HPDE6-E6E7 (cell line): Measurements from ENCODE around the gene PLA2G5.

ENCODE experiments used
- DNase-seq: peaks from one replicate; pipeline ENCODE4 v3.0.0; 2011; ENCODE audit warnings: missing footprints; ENCODE audit errors: extremely low spot score

Gene PLA2G5

DNA sequence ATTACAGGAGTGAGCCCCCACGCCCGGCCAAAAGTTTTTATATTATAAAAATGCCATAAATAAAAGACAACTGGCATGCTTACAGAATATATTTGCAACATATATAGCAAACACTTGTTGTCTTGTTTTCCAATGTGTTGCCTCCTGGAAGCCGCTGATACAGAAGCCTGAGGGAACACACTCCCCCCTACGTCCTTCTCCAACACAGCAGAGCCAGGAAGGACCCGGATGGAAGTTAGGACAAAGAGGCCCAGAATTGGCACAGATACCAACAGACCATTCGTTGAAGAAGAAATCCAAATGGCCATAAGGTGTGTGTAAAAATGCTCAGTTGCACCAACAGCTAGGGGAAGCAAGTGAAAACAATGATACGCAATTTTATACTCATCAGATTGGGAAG lies 1.3 kb upstream of the PLA2G5 start:
- no peak for DNase-seq

DNA sequence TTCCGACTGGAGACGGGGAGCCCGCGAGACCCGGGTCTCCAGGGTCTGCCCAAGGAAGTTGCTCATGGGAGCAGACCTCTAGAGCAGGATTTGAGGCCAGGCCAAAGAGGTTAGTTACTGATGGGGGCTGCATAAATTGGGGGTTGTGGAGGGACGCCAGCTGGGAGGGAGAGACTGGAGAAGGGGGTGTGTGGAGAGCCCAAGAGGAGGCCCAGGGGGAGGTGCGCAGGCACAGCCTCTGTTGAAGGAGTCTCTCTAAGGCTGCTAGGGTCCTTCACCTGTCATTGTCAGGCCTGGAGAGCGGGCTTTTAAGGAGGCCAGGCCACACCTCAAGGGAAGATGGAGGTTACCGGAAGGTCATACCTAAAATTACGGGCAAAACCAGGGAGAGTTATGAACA lies 363 bp downstream of the PLA2G5 start:
- DNase-seq, result no peak

DNA sequence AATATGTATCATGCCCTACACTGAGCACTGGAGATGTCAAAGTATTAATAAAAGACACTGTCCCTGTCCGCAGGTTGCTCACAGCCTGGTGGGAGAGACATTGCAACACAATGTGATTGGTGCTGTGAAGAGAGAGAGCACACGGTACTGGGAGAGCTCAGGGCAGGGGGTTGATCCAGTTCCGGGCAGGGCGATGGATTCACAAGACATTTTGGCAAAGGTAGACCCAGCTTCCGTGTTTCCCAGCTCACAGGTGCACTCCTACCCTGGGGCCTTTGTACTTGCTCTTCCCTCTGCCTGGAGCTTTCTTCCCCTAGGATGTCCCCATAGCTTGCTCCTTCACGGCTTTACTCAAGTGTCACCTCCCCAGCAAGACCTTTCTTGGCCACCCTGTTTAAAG lies 1.4 kb downstream of the PLA2G5 start:
- DNase-seq, result no peak

DNA sequence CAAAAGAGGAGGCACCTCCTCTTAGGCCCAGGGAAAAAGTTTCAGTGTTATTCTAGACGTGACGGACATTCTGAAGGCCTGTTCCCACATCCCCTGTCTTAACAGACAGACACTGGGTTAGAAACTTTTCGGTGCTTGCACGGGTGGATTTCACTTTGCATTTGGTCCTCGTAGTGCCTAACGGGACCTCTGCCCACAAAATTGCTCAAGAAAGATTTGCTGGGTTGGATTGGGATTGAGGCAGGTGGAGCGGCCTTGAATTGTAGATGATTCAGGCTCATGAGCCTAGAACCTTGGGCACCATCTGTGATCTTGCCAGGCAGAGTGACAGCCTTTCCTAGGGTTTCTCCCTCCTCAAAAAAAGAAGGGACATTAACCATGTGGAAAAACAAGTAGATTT lies 2.8 kb downstream of the PLA2G5 start:
- DNase-seq, result no peak

DNA sequence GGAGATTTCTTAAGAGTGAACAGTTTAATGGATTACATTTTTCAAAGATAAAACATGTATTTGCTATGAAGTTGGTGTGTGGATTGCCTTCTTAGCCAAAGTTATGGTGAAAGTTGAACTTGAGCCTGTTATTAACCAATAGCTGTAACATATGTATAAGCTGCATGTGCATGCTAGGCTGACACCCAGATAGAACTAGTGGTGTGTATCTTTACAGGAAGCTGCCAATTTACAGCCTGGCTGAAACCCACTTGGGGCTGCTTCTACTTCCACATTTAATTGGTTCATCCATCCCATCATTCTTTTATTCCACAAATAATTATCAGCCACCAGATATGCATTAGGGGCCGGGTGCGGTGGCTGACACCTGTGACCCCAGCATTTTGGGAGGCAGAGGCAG lies 3.3 kb downstream of the PLA2G5 start:
- no peak for DNase-seq

DNA sequence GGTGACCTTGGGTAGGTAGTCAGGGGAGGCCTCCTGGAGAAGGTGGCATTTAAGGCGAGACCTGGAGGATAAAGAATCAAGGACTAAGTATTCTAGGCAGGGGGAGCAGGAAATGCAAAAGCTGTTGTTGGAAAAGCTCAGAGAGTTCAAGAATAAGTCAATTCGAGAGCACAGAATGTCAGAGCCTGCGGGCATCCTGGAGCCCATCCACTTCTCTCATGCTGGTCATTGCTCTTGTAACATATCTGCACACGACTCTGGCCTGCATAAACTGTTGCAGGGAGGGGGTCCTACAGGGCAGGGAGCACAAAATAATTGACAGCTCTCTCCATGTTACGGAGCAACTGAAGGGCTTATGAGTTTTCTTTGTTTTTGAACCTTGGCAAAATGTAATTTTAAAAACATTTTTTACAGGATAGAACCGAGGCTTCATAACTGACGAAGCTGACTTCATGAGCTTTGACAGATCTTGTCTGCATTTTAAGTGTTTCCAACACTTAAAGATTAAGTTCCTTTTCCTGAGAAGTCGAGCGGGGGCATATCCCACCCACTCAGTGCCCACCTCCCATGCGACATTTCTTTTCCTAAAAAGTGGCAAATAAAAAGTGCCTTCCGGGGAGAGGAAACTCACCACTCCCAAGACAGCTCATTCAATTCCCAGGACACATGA lies 4.2 kb downstream of the PLA2G5 start:
- no peak for DNase-seq

DNA sequence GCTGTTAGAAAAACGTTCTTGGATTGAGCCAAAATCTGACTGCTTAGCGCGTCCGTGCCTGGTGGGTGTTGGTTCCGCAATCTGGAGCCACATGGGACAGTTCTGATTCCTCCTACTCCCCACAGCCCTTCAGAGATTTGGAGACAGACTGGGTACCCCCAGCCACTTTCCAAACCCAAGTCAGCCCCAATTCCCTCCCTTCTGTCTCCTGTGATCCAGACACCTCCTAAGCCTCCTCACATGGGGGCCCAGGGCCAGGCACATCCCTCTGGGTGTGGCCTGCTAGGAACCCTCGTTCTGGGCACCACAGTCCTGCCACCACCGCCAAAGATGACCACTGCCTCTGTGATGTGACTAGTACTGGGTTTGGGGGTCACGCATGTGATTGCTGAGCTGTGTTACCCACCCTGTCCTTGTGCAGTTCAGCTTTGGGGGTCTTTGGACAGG lies 4.8 kb downstream of the PLA2G5 start:
- no peak for DNase-seq

DNA sequence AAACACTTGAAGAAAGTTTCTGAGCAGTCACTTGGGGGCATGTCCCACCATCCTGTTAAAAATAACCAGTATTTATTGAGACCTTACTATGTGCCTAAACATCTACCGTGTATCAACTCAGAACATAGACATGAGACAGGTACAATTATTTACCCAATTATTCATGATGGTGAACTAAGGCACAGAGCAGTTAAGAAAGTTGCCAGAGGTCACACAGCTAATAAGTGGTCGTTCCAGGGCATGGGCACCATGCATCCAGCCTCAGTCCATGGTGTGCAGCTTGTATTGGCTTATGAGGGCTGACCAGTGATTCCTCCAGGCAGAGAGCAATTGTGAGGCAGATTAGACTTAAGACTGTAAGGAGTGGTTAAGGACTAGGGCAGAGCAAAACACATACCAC lies 5.4 kb downstream of the PLA2G5 start:
- DNase-seq, result no peak

DNA sequence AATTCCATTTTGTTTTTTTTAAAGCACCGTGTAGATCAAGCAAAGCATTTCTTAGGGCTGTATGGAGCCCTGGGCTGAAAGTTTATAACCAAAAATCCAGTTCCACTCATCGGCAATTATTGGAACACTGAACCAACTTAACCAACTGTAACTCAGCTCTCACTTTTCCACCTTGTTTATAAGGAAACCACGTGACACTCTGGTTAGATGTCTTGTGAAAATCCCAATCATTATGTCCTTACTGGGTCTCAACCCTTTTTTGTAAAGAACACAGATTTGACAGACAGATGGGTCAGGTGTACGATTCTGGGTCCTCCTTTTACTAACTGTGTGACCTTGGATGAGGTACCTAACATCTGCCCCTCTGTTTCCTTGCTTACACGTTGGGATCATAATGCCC lies 6.2 kb downstream of the PLA2G5 start:
- no peak for DNase-seq

DNA sequence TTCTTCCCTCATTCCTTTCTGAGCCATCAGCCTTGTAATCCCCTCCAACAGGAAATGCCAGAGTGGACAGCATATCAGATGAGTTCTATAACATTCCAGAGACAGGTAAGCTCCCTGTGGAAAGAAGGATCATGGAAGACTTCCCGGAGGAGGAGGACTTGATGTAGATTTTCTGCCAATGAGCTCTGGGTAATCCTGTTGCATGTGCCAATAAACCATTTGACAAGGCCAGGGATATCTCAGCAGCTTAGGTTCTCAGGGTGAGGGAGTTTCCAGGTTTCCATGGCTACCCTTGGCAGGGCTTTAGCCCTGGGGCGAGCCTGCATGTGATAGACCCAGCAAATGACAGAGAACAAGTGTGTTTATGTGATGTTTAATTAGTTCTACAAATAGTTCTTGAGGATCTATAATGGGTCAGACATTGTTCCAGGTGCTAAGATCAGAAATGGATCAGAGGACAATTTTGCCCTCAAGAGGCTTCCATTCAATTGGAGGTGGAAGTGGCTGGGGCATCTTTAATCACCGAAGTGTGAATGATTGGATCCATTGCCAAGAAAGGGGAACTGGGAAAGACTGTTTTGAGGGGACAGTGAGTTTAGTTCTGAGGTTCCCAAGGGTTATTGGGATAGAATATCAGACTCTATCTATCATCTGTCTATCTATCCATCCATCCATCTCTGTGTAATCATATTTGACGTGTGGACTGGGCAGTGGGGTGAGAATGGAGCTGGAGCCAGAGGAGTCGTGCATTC lies 6.9 kb downstream of the PLA2G5 start:
- DNase-seq, result no peak

DNA sequence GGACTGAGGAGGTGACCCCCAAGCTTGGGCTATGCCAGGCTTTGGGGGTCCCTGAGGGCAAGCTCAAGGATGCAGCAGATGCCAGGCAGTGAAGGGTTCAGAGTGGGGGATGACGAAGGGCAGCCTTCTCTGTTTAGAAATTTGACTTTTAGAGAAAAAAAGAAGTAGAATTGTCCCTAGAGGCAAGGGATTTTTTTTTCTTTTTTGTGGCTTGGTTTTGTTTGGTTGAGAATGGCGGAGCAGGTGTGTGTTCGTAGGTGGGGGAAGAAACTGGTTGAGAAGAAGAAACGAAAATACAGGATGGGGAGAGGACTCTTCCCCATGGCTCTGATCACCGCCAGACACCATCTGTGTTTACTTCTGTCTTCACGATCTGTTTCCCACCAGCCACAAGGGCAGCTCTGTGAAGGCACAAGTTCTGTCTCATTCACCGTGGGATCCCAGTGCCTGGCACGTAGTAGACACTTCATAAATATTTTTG lies 8.2 kb downstream of the PLA2G5 start:
- DNase-seq, result no peak

DNA sequence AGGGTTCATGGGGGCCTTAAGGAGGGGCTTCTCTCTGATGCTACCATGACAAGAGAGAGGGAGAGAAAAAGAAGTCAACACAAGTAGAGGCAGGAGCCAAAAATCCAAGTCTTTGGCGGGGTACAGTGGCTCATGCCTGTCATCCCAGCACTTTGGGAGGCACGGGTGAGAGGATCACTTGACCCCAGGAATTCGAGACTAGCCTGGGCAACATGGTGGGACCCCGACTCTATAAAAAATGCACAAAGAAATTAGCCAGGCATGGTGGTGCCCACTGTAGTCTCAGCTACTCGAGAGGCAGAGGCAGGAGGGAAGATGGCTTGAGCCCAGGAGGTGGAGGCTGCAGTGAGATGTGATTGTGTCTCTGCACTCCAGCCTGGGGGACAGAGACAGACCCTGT lies 8.7 kb downstream of the PLA2G5 start:
- DNase-seq, result no peak

DNA sequence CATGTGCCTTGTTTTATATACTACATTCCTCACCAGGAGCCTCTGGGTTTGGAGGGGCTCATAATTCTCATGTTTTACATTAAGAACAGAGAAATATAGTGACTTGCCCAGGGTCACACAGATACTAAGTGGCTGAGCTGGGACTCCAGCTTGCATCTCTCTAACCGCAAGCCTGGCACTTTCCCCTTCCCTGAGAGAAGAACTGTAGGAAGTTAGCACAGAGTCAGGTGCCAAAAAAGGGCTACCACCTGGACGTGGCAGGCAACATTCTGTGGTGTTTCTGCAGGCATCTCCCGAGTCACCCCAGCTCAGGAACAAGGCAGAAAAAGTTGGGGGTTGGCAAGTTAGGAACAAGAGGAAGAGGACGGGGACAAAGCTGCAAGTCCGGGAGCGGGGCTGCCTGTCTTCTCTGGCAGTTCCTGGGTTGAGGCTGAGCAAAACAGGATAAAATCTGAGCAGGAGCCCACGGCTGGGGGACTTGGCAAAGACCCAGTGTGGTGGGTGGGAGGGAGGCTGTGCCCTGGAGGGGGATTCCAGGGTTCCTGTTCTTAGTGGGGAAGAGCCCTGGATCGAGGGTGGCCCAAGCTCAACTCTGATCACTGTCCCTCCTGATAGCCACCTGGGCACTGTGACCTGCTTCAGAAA lies 9.8 kb downstream of the PLA2G5 start:
- DNase-seq, result no peak

DNA sequence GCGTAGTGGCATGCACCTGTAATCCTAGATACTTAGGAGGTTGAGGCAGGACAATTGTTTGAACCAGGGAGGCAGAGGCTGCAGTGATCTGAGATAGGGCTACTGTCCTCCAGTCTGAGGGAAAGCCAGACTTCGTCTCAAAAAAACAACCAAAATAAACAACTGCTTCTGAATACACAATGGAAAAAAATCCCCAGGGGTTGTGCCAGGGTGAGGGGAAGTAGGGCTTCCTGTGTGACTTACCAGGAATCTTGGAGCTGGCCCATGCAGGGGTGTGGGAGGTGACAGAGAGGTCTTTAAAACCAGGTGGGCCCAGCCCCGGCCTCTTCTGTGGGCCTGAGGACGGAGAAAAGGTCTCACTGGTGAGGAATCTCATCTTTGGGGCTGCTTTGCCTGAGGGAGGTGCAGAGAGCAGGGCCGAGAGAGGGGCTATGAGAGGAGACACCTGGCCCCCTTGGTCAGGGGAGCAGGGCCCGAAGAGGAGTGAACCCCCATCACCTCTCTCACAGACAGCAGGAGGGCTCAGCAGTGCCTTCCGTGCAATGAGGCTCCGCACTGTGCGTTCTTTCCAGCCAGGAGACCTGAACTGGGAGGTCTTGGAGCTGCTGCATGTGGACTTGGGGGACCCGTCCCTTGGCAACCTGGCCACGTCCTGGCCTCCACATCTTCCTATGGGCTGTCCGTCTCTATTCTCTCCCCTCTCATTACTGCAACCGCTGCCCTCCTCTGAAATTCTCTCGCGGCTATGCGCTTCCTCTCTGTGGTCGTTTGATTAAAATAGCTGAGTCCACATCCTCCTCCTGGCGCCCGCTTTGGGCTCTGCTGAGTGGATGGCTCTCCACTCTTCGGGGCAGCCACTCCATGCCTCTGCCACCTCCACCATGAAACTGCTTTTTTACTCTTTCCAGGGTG lies 10.7 kb downstream of the PLA2G5 start:
- no peak for DNase-seq

DNA sequence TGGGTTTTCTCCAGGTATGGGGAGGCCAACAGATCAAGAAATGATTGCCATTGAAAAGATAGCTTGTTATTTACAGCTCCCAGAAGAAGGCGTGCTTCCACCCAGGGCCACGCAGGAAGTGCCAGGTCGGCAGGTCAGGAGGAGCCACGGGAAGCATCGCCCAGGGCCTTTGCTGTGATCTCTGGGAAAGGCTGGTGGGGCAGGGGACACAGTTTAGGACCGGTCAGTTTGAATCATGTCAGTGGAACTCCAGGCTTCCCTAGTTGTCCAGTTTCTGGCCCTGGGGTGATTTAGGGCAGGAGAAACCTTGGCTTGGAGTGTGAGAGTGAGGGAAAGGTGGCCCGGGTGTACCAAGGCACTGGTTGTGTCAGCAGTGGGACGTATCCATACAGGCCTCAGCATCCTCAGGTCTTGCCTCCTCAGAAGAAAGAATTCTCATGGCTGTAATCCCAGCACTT lies 11.4 kb downstream of the PLA2G5 start:
- DNase-seq, result no peak

DNA sequence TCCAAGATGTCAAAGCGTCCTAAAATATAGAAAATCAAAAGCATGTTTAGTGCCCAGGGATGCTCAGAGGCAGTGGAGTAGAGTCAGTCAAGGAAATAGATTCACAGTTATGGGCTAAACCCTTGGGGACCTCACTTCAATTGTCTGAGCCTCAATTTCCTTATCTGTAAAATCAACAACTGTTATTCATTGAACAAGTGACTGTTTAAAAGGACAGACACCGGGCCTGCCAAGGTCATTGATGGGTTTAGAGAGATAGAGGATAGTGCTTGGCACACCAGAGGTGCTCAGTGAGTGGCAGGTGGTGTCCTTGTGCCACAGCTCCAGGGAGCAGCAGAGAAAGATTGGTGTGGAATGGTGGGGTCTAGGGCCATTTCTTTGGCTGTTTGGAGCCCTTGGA lies 12.8 kb downstream of the PLA2G5 start:
- no peak for DNase-seq

DNA sequence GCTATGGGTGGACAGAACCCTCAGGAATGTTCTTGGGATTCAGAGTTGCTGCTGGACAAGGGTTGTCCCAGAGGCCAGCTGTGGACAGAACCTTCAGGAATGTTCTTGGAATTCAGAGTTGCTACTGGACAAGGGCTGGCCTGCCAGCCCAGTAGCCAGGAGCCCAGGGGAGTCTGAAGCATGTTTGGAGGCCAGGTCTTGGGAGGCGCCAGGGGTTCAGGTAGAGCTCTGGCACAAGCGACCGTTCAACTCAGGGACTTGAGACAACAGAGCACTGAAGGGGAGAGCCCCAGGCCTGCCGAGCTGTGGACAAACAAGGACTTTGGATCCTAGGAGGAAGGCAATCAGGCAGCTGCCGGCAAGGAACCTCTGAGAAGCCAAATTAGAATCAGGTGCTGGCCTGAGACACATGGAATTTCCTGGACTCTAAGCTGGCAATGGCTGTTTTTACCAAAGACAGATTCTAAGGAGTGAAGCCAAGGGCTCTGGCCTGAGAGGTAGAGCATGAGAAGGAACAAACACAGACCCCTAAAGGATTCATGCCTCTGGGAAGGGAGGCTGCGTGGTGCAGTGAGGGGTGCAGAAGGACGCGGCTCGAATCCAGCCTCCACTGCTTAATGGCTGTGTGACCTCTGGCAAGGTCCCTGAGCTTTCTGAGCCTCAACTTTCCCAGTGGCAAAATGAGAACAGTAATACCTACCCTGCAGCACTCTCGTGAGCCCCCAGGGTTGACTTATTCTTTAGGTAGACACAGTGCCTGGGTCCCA lies 13.4 kb downstream of the PLA2G5 start:
- DNase-seq, result no peak

DNA sequence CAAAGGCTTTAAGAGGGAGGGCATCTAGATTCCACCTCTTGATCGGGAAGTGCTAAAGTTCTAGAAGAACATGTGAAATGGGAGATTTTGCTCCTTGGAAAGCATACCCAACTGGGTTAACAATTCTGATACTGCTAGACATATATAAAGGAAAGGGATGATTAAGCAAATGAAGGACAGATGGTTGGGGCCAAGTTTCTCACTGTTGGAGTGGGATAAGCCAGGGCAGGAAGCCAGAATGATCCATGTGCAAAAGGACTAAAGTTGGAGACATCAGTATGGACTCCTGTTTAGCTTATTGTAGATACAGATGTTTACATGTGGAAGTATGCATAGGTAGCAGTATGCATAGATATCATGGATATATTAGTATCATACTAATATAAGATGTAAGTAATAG lies 16.8 kb downstream of the PLA2G5 start:
- DNase-seq, result no peak

DNA sequence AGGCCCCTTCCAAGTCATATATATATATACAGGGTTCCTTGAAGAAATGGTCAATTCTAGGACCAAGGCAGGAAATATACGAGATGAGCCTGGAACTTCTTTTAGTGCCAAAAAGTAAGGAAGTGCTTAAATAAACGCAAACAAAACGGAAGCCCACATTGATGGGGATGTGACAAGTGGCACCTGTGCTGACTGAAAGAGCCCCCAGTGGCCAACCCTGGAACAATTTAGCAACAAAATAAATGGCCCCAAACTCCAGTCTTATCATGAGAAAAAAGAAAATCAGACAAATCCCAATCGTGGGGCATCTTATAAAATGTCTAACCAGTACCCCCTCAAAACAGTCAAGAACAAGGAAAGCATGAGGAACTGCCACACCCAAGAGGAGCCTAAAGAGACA lies 17.7 kb downstream of the PLA2G5 start:
- no peak for DNase-seq

DNA sequence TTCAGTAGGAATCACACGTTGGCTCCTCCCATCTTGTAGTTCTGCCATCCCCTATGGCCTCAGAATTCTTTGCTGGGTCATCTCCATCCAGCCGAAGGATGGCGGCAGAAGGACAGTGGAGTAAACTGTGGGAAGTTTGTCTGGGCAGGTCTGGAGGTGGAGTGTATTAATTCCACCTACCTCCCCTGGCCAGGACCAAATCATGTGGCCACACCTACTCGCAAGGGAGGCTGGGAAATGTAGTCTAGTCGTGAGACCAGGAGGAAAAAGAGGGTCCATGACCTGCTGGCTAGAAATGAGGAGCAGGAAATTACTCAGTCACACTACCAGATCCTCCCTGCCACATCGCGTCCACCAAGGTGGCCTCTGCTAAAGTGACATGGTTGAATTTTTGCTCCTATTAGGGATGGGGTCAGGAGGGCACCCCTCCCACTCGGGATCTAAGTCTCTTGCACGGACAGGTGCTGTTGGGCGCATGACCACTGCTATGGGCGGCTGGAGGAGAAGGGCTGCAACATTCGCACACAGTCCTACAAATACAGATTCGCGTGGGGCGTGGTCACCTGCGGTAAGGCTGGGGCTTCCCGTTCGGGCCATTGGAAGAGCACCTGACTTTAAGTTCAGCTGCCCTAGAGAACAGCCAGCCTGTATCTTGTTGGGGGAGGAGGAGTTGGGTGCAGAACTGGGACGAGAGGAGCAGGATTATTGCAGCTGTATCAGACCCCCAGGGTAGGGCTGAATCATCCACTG lies 19.5 kb downstream of the PLA2G5 start:
- no peak for DNase-seq
